Upper lobe of left lung (tissue), 4 donors: ENCODE data around the gene TMEM116.
"Not testable (repeated sequence)": the region's sequence is repeated elsewhere in the genome, so short reads cannot be mapped to it uniquely, and the experiment has no call there.

ENCODE experiments used
- CTCF ChIP-seq, 6 experiments: fragments of 450-650 bp in 4 of 6; fragments of 200-600 bp in 2 of 6; sonication (generic) in 2 of 6; IDR thresholded peaks; one replicate each; pipeline ENCODE4 v1.5.1; 2016 to 2019; ENCODE audit warnings: antibody characterized with exemption in 6 of 6
- EP300 ChIP-seq, 4 donors: sonication (generic); formaldehyde crosslinking; IDR thresholded peaks; one replicate each; pipeline ENCODE4 v1.5.1; 2017; ENCODE audit warnings: antibody characterized with exemption in 4 of 4, control low read depth in 2 of 4
- POLR2A ChIP-seq, 4 donors: fragments of 450-650 bp; IDR thresholded peaks; one replicate each; pipeline ENCODE4 v1.5.1; 2016 to 2017; ENCODE audit warnings: antibody characterized with exemption in 4 of 4, mild to moderate bottlenecking in 2 of 4

GRCh38 chr12:112036614-112037013 is 23.6 kb upstream of the TMEM116 start:
- not testable (repeated sequence) for TF ChIP-seq CTCF, EP300, POLR2A (IDR thresholded peaks at IDR 0.05)
